DMS79 (cell line): ENCODE measurements around the gene SRMS.
"Not testable (repeated sequence)": the region's sequence is repeated elsewhere in the genome, so short reads cannot be mapped to it uniquely, and the experiment has no call there.

Source experiments
- DNase-seq: peaks from one replicate; lab custom pipeline; 2025; lab: John Stamatoyannopoulos, UW

SRMS gene

DNA sequence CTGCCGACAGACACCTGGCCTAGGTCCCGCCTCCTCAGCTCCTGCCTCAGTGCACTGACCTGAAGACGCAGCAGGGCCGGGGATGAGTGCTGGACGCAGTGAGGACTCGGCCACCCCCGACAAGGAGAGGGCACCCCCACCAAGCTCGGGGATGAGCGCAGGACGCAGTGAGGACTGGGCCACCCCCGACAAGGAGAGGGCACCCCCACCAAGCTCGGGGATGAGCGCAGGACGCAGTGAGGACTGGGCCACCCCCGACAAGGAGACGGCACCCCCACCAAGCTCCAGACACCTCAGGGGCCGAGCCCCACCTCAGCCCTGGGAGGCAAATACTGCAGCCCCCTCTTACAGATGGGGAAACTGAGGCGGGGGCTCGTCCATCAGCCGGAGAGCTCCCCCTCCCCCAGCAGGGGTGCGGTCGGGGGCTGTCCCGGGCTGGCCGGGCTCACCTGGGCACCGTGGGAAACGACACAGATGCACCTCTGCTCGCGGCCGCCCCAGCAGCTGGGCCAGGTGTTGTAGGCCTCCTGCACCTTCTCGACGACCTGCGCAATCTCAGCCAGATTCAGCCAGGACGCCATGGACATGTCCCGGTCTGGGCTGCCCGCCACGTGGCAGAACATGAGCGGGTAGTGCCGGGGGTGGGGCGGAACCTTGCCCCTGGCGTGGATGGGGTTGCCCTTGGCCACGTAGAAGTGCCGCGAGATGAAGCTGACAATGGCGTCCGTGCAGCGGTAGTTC, 19.0 kb upstream of the SRMS start:
- no peak for DNase-seq

DNA sequence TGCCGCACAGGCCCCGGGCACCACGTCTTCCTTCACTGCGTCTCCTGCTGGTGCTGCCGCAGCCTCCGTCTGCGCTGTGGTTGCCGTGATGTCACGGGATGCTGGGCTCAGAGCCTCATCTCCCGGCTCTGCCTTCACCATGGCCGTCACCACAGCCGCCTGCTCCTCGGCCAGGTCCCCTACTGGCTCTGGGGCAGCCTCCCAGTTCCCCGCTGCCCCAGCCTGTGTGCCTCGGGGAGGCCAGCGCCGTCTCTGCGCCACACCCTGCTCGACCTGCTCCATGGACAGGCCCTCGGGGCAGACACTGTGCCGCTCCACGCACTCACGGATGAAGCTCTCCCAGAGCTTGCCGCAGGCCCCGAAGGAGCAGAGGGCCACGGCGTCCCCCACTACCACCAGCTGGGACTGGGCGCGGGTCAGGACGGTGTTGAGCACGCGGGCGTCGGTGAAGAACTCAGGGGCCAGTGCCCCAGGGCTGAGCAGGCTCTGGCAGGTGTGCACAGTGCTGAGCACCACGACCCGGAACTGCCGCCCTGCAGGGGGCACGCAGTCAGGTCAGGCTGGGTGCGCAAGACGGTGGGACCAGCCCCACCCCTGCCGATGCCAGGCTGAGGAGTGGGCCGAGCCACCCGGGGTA, 18.3 kb upstream of the SRMS start:
- DNase-seq, result no peak

DNA sequence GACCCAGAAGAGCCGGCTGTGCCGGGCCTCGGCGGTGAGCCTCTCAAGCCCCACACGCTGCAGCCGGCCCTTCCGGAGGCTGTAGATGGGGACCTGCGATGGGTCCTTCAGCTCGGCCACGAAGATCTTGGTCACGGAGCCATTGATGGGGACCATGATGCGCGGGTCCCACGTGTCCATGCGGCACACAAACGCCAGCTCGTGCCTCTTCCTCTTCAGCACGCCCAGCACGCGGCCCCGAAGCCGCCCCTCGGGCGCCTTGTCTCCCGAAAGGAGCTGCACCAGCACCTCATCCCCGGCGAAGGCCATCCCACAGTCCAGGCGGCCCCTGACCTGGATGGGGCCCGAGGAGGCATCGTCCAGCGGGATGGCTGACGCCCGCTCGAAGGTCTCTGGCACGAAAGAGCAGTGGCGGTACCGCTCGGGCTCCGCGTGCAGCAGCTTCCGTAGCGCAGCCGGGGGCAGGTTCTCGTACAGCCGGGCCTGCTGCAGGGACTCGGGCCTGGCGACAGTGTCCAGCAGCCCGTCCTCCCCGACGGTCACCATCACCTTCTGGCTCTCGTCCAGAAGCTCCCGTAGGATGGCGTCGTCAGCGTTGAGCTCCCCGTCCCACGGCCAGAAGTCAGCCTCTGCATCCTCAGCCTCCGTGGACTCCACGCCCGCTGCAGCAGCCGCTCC, 17.6 kb upstream of the SRMS start:
- no peak for DNase-seq

DNA sequence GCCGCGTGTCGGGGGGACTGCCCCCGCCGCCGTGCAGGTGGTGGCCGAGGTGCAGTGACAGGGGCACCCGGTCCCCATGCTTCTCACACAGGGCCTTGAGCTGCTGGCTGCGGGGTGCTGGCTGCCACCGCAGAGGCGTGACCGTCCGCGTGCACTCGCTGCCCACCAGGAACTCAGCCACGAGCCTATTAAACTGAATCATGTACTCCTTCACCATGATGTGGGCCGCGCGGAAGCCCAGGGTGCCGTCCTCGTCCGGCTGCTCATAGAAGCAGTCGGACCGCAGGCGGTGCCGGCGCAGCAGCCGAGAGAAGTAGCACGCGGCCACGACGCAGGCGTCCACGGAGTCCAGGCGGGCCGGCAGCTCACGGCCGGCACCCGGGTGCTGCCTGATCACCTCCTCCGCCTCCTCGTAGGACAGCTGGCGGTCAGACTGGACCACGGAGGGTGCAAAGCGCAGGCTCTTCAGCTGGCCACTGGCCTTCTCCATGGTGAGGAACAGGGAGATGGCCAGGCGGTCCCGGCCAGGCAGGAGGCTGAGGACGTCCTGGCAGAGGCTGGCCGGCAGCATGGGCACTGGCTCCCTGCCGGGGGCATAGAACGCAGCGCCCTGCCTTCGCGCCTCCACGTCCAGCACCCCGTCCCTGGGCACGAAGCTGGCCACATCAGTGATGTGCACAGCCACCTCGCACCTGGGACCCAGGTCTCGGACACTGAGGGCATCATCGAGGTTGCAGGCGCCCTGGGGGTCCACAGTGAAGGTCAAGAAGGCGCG, 16.7 kb upstream of the SRMS start:
- no peak for DNase-seq

DNA sequence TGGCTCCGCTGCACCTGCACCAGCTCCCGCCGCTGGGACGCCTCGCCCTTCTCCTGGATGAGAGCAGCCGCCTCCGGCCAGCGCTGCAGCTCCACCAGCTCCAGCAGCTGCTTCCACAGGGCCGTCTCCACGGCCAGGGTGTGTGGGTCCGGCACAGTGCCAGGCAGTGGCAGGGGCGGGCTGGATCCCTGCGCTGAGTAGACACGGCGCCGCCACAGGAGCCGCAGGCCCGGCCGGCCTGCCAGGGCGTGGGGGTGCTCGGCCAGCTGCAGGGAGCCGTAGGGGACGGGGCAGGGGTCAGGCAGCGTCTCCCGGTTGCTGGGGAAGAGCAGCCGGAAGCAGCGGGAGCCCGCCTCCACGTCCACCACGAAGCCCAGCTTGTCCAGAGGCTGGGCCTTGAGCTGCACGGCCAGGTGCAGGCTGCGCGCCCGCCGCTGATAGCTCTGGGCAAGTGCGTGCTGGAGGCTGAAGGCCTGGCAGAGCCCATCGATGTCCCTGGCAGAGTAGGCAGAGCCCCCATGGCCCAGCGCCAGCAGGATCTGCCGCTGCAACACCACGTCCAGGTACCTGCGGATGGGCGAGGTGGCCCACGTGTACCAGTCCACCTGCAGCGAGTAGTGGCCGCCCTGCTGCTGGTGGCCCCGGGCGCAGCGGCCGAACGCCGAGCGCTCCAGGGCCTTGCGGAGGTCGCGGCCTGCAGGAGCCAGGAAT, 15.8 kb upstream of the SRMS start:
- no peak for DNase-seq

DNA sequence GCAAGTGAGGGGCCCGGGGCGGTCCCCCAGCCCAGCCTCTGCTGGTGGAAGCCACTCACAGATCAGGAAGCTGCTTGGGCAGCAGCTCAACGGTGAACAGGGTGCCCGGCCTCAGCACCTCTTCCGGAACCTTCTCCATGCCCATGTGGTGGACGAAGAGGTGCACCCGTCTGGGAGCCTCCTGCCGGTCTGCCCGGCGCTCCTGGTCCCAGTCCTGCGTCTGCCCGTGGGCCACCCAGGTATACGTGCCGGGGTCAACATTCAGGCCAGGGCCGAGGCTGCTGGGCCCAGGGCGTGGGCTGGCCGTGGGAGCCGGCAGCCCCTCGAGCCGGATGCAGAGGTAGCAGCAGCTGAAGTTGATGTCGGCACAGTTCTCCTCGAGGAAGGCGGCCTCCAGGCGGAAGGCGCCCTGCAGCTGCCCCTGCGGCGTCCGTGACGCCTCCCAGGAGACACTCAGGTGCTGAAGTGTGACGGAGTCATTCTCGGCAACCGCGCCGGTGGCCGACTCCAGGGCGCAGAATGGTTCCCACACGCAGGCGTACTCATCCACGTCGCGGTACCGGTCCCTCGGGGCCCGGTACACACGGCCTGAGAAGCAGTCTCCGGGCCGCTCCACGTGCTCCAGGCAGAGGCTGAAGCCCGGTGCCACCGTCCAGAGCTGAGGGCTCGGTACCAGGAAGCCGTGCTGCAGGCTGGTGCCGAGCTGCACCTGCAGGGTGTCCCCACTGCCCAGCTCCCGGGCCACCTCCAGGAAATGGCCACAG, 15.1 kb upstream of the SRMS start:
- DNase-seq, result no peak

DNA sequence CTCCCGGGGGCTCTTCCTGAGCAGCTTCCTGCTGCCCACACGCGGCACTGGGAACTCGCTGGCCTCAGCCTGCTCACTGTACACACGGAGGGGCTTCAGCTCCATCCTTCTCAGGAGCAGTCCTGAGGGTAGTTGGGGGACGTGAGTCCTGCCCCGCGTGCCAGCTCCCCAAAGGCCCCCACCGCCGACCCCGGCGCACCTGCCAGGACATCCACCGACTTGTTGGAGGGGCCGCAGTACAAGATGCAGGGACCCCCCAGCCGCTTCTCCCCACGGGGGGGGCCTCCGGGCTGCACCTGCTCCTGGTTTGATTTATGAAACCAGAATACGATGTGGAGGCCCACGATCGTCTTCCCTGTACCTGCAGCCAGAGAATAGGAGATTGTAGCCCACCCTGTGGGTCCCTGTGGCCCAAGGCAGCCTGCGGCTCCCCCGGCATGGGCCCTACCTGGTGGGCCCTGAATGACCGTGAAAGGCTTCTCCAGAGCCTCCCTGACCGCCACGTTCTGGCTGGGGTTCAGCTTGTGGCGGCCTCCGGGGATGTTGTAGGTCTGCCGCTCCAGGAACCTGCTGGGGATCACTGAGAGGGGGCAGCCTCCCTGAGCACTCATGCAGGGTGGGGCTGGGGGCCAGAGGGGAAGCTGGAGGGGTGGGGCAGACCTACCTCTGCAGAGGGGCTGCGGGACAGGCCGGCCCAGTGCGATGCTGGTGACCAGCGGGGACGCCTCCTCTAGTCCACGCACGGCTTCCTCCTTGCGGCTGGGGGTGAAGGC, 14.3 kb upstream of the SRMS start:
- no peak for DNase-seq

DNA sequence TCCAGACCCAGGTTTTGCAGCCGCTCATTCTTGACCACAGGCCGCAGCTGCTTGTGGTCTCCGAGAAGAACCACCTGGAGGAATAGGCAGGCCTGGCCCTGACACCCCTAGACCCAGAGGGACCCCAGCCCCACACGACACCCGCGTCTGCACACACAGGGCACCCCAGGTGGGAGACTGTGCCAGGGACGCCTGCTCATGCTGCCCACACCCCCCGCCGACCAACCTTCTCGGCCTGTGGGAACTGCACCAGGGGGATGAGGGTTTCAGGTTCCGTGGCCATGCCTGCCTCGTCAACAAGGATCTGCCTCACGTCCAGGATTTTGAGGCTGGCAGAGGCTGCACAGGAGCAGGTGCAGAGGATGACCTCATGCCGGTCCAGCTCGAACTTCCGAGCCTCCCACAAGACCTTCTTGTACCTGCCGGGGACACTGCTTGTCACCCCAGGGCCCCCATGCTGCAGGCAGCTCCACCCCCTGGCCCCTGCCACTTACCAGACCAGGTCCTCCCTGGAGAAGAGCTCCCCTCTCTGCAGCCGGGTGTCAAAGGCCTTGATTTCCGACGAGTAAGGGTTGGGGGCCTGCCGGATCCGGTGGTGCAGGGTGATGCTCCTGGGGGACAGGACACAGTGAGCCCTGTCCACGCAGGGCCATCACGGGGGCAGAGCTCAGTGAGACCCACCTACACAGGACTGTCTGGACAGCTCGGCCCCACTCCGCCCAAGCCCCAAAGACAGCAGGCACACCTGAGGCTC, 13.5 kb upstream of the SRMS start:
- no peak for DNase-seq

DNA sequence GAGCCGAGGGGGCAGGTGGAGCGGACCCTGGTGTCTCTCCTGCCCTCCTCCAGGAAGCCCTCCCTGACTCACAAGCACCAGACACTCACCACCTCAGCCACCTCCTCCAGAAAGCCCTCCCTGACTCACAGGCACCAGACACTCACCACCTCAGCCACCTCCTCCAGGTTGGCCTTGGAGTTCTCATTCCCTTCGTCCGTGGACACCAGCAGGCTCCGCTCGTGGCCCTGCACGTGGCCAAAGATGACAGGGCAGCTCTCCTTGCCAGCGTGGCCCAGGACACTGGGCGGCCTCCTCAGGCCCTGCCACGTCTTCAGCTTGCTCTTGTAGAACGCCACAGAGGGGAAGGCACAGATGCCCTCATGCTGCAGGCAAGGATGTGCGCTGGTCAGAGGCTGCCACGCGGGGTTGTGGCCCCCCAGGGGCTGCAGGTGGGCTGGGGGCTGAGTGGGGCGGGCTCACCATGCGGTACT, 12.8 kb upstream of the SRMS start:
- no peak for DNase-seq

DNA sequence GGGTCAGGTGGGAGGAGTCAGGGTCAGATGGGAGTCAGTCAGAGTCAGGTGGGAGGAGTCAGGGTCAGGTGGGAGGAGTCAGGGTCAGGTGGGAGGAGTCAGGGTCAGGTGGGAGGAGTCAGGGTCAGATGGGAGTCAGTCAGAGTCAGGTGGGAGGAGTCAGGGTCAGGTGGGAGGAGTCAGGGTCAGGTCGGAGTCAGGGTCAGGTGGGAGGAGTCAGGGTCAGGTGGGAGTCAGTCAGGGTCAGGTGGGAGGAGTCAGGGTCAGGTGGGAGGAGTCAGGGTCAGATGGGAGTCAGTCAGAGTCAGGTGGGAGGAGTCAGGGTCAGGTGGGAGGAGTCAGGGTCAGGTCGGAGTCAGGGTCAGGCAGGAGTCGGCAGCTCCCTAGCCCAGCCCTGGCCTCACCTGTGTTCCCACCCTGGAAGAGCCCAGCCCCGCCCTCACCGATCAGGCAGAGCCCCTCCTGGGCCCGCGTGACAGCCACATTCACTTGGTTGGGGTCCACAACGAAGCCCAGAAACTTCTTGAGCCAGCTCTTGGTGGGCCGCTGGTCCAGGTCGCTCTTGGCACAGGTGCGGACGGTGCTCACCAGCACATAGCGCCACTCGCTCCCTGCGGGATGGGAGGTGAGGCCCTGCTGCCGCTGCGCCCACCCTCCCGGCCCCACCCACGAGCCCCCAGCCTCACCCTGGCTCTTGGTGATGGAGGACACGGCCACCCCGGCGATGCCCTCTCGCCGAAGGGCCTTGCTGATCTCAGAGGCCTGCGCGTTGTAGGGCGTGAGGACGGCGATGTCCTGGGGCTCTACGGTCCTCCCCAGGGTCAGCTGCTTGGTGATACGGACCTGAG, 12.2 kb upstream of the SRMS start:
- DNase-seq, result not testable (repeated sequence)

DNA sequence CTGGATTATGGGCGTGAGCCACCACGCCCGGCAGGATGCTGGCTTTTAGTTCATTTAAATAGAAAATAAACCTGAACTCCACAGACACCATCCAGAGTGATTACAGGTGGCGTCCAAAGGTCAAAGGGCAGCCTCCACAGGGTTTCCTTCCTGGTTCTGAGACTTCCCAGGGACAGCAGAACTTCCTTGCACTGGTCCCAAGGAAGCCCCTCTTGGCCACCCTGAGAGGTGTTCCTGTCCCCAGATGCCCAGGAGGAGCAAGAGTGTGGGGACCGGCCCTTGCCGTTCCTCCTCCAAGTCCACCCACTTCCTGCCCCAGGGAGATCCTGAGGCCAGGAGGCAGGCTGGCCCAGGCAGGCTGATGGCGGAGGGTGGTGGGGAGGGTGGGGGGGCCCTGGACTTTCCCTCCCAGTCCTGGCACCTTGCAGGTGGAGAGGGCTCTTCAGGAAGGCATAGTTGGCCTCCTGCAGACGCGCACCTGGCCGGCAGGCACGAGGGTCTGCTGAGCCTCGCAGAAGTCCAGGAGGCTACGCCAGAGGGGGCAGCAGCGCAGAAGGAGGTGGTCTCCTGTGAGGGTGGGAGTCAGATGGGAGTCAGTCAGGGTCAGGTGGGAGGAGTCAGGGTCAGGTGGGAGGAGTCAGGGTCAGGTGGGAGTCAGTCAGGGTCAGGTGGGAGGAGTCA, 11.4 kb upstream of the SRMS start:
- no peak for DNase-seq

DNA sequence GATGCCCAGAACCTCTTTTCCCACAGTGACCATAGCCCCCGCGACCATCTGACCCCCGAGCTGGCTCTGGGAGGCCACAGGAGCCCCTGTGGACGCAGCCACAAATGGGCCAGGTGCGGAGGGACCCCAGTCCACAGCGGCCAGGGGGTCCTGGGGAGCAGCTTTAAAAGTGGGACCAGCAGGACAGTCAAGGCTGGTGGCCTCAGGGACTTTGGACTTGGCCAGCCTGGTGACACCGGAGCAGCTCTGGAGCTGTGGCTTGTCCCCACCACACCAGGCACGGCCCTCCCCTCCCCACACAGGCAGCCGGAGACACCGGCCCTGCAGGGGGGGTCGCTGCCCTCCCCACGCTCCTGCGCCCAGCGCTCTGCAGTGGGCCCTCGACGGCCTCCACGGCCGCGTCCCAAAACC, 9.9 kb upstream of the SRMS start:
- DNase-seq, result no peak

DNA sequence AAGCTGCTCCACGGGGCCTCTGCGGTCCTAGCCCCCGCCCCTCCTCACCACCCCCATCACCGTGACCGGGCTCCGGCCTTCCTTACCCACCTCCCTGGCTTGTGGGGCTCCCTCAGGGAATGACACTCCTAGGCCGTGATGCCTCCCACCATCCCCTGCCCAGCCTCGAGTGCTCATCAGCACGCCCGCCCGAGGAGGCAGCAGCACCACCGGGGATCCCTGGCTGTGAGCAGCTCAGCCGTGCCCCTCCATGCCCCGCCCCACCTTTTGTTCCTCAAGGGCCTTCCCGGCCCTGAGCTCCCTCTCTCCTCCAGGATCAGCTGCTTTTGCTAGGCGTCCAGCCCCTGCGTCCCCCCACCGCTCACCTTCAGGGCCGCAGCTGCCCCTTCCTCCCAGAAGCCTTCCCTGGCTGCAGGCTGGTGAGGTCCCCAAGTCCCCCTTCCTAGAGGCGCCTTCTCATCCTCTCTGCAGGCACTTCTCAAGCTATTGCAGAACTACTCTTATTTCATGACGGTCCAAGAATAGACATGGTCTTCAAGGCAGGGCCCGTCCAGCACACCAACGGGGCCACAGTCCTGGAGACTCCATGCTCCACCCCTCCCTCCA, 9.4 kb upstream of the SRMS start:
- DNase-seq, result no peak

DNA sequence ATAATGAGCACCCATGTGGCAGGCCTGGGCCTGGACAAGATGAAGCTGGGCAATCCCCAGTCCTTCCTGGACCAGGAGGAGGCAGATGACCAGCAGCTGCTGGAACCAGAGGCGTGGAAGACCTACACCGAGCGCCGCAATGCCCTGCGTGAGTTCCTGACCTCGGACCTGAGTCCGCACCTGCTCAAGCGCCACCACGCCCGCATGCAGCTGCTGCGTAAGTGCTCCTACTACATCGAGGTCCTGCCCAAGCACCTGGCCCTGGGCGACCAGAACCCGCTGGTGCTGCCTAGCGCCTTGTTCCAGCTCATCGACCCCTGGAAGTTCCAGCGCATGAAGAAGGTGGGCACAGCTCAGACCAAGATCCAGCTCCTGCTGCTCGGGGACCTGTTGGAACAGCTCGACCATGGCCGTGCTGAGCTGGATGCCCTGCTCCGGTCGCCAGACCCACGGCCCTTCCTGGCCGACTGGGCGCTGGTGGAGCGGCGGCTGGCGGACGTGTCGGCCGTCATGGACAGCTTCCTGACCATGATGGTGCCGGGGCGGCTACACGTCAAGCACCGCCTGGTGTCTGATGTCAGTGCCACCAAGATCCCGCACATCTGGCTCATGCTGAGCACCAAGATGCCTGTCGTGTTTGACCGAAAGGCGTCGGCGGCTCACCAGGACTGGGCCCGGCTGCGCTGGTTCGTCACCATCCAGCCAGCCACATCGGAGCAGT, 8.3 kb upstream of the SRMS start:
- DNase-seq, result peak; percentile 5

DNA sequence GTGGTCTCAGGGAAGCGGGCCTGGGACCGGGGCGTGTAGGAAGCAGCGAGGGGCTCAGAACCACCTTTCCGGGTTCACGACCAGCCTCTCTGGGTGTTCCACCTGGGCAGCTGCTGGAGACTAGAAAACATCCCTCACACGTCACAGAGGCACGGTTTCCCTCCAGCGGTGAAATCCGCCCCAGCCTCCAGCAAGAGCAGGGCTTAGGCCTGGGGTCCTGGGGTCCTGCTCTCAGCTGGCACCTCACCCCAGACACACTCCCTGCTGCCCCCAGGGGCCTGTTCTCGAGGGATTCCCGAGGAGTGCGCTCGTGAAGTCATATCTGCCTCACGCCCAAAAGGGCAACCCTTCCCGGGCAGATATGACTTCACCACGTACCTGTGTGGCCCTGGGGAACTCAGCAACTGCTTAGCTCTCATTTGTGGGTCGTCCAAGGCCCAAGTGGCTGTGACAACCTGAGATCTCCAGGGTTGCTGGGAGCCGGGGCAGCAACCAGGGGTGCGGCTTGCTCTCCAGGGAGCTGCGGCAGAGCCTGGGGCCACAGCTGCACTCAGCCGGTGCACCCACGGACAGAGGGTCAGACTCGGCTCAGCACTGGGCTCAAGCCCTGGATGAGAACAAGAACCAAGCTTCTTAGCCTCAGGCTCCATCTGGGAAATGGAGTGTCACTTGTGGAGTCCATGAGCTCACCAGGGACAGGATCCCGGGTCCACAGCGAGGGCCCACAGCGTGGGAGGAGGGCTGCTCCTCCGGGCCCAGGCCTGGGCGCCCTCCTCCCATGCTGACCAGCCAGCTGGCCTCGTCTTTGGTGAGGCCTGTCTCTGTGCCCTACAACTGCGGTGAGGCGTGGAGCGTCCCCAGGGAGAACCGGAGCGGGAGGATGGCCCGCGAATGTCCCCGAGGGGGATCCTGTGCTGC, 7.1 kb upstream of the SRMS start:
- DNase-seq, result peak; percentile 35

DNA sequence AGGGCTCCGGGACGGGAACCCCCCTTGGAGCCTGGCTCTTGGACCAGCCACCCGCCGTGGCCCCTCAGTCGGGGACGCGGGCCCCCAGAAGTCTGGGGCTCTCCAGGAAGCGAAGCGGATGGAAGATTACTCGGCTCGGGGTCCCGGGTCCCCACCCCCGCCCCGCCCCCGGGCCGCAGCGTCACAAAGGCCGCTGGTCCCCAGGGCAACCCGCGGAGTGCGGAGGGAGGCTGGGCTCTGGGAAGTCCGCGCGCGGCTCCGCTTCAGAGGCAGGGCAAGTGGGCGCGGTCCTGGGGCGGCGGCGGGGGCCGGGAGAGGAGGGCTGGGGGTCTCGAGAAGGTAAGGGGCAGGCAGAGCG, 6.4 kb upstream of the SRMS start, which contains the start of gene FNDC11:
Gene FNDC11 (plus strand): TSS at position 227 of the 358 bp plus-strand sequence. CDS start 1,505 bp downstream, outside the sequence.
- DNase-seq, result peak; percentile 50
